ENCODE measurements around the gene LIM2. TPM values are rescaled to one million over a fixed set of nuclear protein-coding genes. Genes with fewer than 3 reads are reported as not detected.

Gene LIM2
- total RNA-seq, 4 donors from 2014 or later, result not detected

DNA sequence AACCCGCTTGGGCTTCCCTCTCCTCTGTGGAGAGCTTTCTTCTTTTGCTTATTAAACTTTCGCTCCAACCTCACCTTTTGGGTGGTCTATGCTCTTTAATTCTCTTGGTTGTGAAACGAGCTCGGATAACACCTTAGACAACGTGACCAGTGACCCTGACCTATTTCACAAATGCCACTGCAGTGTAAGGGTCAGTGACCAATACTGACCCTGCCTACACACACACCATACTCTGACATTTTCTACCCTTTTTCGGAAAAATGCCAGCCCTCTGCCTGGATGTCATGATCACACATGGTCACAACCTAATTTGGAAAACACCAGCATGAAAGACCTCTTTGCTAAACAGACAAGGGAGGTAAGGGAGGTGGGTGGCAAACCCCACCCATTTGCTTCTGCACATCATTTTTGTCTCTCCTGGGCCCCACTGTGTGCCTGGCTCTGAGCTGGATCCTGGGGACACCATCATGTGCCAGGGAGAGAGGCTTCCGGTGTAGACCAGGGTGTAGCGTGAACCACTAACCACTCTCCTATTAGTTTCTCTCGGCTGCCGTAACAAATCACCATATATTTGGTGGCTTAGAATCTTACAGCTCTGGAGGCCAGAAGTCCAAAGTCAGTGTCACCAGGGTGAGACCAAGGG lies 31.5 kb downstream of the LIM2 start:
- Histone ChIP-seq H3K27me3 (no peaks in the 10 kb centered on the region), H3K4me3 (no peak overlapping the region), H3K9me3 (no peaks in the 10 kb centered on the region), H3K4me1 (no peaks in the 10 kb centered on the region), H3K36me3 (no peaks in the 10 kb centered on the region), H3K27ac (no peak overlapping the region)
- no peak for DNase-seq
- no peak for TF ChIP-seq POLR2A (IDR thresholded peaks at IDR 0.05)
- TF ChIP-seq CTCF (IDR thresholded peaks at IDR 0.05), result no peak
- intact Hi-C loops (cut with DNase I; ENCODE audit: low total_unique reads), result no loop called here

GRCh38 chr19:51354742-51355148 lies 33.0 kb downstream of the LIM2 start:
- Histone ChIP-seq H3K9me3 (no peaks in the 10 kb centered on the region), H3K4me1 (no peaks in the 10 kb centered on the region), H3K4me3 (no peak overlapping the region), H3K36me3 (no peaks in the 10 kb centered on the region), H3K27ac (no peak overlapping the region), H3K27me3 (no peaks in the 10 kb centered on the region)
- intact Hi-C loops (cut with DNase I; ENCODE audit: low total_unique reads), result no loop called here
- TF ChIP-seq CTCF (IDR thresholded peaks at IDR 0.05), result no peak
- TF ChIP-seq POLR2A (IDR thresholded peaks at IDR 0.05), result no peak
- DNase-seq, result no peak

- DNase-seq, result no peak
- Histone ChIP-seq H3K27me3 (no peaks in the 10 kb centered on the region), H3K27ac (no peak overlapping the region), H3K4me3 (no peak overlapping the region), H3K9me3 (no peaks in the 10 kb centered on the region), H3K36me3 (no peaks in the 10 kb centered on the region), H3K4me1 (no peaks in the 10 kb centered on the region)
- TF ChIP-seq CTCF (IDR thresholded peaks at IDR 0.05) (no peak), POLR2A (IDR thresholded peaks at IDR 0.05) (no peak)
- intact Hi-C loops (cut with DNase I; ENCODE audit: low total_unique reads), result no loop called here
Observed at GRCh38 chr19:51354103-51354741, 33.6 kb downstream of the LIM2 start.

- no peak for TF ChIP-seq POLR2A (IDR thresholded peaks at IDR 0.05)
- no peak for TF ChIP-seq CTCF (IDR thresholded peaks at IDR 0.05)
- DNase-seq, result no peak
- Histone ChIP-seq H3K27ac (no peak overlapping the region), H3K27me3 (no peaks in the 10 kb centered on the region), H3K36me3 (no peaks in the 10 kb centered on the region), H3K4me3 (no peak overlapping the region), H3K9me3 (no peaks in the 10 kb centered on the region), H3K4me1 (no peaks in the 10 kb centered on the region)
- intact Hi-C loops (cut with DNase I; ENCODE audit: low total_unique reads), result no loop called here
Observed at GRCh38 chr19:51352783-51353360, 34.9 kb downstream of the LIM2 start.

- no peak overlapping the region for H3K4me3 ChIP-seq
- TF ChIP-seq CTCF (IDR thresholded peaks at IDR 0.05) (no peak), POLR2A (IDR thresholded peaks at IDR 0.05) (no peak)
- H3K27ac ChIP-seq, result no peak overlapping the region
- DNase-seq, result no peak
- intact Hi-C loops (cut with DNase I; ENCODE audit: low total_unique reads), result no loop called here
- no peaks in the 10 kb centered on the region for H3K27me3 ChIP-seq
- H3K4me1 ChIP-seq, result no peaks in the 10 kb centered on the region
- H3K36me3 ChIP-seq, result no peaks in the 10 kb centered on the region
- H3K9me3 ChIP-seq, result no peaks in the 10 kb centered on the region
Observed at GRCh38 chr19:51351266-51351990, 36.3 kb downstream of the LIM2 start.

All from uterus (tissue), 4 donors.